GM19452 (cell line): ENCODE data around the gene DSP.

ENCODE experiments used
- ATAC-seq: cut with Tn5 transposase; IDR thresholded peaks from one replicate; pipeline ENCODE4 v1.9.1; 2021; ENCODE audit not compliant: unreplicated experiment

Gene DSP

DNA sequence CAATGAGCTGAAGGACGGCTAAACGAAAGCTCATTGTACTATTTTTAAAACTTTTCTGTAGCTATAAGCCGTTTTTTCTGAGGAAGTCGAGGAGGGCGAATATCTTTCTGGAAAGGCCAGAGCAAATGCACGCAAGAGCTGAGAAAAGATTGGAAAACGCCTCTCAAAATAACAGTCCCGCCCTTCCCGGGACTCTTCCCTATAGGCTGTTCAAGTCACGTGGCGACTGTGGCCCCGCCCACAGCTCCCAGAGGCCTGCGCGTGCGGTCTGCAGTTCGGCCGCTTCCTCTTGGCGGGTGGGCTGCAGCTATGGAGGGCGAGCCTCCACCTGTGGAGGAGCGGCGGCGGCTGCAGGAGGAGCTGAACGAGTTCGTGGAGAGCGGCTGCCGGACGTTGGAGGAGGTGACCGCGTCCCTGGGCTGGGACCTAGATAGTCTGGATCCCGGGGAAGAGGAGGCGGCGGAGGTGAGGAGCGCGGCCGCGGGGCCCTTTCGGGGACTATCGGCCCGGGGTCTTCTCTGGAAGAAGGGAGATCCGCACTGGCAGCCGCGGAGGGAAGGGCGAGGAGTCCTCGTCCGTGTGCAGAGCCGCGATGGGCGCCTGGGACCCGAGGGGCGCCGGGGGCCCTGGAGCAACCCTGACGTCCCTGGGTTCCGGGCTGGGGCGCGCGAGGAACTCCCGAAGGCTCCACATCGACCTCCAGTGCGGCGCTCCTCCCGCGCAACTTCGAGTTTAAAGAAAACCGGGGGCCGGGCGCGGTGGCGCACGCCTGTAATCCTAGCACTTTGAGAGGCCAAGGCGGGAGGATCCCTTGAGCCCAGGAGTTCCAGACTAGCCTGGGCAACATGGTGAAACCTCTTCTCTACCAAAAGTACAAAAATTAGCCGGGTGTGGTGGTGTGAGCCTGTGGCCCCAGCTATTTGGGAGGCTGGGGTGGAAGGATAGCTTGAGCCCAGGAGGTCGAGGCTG is 48.8 kb downstream of the DSP start, which contains the start of gene SNRNP48:
Gene SNRNP48 (plus strand): TSS at position 250 of the 969 bp plus-strand sequence. CDS start 60 bp downstream, at position 310.
- ATAC-seq, result peak; percentile 100

DNA sequence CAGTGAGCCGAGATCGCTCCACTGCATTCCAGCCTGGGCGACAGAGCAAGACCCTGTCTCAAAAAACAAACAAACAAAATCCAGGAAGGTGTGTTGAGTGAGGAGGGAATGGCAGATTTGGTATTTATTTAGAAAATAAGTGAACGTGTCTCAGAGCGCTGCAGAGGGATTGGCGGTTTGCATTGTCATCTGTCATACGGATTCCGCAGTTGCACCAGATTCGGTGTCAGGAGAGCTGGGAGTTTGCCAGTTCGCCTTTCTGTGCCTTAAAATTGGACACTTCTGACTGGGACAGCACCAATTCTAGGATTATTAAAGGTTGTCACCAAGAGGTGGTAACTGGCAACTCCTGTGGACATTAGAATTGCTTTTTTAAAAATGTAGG is 49.4 kb downstream of the DSP start:
- no peak for ATAC-seq

DNA sequence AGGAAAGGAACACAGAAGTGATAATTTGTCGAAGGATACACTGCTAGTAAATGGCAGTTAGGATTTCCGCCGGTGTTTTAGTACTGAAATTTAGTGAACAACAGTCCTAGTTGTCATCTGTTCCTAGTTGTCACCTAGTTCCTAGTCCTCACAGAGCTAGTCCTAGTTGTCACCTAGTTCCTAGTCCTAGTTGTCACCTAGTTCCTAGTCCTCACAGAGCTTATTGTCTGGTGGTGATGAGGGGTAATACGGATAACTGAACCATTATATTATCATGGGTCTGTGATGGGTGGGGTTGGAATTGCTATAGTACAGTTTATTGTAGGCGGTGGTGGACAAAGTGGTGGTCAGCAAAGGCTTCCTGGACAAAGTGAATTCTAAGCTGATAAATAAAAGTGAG is 50.3 kb downstream of the DSP start:
- ATAC-seq, result no peak

DNA sequence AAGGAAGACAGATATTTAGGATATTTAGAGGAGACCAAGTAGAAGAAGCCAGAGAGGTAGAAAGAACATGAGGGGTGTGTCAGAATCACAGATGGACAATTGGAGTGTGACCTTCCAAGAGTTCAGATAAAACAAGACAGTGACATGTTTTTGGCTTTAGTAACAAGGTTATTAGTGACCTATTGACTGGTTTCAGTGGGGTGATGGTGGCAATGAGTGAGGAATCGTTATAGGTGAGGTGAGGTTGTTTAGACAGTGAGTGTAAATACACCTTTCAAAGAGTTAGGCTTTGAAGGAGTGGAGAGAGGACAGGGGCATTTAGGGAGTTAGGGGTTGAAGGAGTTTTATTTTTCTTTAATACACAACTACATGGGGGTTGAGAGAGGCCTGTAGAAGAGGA is 51.8 kb downstream of the DSP start:
- ATAC-seq, result no peak

DNA sequence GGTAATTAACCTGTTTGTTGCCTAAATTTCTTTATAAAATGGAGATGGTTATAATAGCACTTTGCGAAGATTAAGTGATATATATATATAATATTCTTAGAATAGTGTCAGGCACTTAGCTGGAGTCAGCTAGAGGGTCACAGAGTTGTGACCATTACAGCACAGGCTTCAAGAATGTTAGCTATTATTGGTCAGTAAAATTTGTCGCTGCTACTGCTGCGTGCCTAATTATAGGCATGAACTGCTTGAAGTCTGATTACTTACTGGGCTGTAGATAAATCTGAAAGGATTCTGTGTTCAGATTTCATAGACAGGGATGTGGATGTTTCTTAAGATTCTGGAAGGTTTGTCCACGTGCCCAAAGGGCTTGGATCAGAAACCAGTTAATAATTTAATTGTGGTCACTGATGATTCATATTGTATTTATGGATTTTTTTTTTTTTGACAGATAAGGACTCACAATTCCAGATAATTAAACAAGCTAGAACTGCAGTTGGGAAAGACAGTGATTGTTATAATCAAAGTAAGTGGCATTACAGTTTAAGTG is 53.2 kb downstream of the DSP start:
- no peak for ATAC-seq

DNA sequence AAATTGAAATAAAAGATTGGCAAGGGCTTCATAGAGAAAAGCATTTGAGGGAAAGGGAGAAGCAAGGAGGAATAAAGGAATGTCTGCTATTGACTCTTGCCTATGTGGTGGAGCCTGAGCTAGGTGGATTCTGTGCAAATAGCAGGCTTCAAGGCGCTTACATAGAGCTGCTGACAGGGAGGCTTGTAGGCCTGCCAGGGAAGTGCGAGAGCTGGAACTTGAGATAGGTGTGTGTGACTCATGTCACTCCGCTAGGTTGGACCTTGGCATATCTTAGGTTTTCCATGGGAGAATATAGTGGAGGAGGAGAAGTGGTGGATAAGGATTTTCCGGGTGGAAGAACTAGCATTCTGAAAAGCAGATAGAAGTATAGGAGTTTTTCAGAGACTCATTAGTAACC is 62.5 kb downstream of the DSP start:
- no peak for ATAC-seq

DNA sequence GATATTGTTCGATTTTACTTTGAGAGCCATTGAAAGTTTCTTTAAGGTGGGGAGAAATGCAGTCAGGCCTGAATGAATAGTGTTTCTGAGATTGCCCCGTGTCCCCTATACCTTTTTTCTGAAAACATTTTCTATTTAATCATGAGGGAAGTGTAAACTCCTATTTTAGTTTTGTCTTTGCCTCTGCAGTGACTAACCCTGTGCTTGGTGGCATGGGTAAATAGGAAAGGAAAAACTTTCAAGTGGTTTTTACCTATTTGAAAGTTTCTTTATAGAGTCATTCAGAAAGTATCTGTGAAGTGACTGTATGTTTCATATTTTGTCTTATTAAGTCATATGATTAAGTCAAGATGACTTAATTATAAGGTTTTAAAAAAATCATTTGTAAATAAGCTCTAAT is 63.0 kb downstream of the DSP start:
- no peak for ATAC-seq

DNA sequence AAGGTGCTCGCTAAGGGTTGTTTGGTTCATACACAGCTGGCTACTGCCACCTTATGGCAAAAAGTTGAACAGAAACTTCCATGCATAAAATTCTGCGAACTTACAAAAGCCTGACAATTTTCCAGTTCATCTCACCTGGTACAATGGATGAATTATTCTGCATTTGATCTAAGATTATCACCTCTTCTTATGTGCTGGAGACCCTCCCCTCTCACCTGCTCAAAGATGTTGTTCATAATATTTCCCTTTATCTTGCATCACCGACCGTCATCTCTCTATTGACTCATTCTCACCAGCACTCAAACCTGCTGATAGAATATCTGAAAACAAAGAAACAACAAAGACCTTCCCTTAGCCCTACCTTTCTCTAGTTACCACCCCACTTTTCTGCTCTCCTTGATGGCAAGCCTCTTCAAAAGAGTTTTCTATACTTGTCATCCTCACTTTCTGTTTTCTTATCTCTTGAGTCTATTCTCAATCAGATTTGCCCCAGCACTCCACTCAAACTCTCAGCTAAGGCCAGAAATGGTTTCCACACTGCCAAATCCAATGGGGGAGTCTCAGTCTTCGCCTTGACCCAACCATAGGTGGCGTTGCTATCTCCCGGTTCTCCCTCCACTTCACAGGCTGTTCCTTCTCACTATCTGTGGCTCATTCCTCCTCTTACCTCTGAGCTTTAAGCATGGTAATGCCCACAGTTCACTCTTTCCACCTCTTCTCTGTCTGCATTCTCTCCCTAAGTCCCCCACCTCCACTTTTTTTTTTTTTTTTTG is 74.3 kb downstream of the DSP start:
- no peak for ATAC-seq

DNA sequence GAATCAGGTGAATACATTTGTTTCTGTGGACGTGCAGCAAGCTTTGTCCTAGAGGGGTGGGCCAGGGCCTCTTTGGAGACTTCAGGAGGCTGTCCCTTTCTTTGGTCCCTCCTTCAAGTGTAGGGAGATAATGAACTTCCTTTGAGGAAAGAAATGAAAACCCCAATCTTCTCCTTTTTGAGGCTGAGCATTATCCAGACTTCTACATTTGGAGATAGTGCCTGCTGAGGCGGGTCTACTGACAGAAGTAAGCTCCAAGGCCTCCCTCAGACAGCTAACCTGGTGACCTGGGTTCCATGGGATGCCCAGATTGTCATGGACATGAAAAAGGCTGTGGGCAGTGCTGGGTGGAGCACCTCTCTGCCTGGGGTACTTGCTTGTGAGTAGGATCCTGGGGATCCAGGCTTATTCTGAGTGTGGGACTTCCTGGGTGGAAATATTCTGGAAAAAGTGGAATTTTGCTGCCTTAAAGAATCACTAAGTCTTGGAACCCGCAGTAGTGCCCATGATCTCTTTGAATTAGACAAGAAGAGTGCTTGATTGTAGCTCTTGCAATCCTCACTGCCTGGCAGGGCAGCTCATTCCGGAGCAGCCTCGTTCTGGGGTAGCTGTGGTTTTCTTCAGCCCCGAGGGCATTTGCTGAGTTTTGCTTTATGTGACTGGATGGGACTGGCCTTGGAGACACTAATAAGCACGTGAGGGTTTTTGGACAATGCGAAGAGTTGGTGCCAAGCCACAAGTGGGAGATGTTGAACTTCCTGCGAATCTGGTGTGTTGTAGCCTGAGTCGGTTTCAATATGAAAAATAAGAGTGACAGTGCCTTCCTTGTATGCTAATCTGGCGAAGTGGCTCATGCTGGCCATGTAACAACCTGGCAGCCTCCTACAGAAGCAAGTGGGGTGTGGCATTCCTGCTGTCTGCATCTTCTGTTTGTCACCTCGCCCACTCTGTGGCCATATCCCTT is 76.6 kb downstream of the DSP start:
- peak; percentile 75 for ATAC-seq

DNA sequence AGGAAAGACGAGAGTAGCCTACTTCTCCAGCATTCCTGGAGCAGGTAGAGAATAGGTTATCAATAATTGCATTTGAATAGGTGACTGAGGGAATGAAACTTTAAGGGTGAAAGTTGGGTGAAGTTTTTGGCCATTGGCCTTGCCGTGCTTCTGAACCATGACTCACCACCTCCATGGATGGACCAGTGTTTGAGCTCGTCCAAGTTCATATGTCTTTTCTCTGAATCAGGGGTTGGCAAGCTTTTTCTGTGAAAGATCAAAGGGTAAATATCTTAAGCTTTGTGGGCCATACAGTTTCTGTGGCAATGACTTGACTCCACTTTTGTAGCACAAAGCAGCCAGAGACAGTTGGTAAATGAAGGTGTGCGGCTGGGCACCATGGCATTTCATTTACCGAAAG is 80.3 kb downstream of the DSP start:
- ATAC-seq, result no peak

DNA sequence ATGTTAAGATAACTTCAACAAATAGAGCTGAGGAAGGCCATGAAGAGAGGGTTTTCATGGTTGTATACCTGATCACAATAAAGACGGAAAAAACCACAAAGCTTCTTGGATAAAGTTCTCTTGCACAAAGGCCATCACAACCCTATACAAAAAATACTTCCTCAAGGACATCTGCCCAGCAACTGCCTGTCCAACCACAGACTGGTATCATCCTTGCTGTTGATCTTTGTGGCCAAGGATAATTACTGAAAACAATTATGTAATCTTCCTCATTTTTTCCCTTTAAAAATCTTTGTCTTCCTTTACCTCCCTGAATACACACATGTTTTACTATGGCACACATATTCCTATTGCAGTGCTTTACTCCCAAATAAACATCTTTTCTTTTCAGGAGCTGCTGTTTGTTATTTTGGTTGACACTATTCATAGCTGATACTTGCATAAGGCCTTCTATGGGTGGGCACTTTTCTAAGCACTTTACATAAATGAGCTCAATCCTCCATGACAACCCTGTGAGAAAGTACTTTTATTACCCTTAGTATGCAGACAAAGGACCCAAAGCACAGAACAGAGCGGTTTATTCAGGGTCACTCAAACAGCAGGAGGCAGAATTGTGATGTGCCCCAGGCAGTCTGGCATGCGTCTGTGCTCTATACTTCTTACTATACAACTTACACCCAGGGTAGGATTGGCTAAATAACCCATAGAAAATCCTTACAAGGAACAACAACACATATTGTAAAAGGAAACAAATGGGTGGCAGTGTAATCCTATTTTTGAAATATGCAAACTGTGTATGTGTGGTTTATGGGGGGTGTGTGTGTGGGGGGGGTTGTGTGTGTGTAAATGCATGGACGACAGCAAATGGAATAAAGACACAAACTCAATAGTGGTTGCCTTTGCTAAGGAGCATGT is 83.6 kb downstream of the DSP start:
- ATAC-seq, result no peak

DNA sequence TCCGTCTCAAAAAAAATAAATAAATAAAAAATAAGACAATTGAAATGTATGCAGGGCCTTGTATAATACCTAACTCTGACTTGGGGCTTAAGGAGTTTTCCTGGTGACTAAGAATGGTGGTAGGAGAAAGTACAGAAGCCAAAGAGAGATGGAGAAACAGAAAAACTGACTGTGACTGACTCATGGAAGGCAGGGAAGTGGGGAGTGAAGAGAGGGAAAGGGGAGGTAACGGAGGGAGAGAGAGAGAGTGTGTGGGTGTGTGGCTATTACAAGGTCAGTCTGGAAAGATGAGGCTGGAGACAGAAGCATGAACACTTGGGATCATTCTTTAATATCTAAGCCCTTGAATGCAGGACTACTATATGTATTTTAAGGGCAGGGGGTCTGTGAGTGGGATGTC is 87.0 kb downstream of the DSP start:
- ATAC-seq, result no peak

DNA sequence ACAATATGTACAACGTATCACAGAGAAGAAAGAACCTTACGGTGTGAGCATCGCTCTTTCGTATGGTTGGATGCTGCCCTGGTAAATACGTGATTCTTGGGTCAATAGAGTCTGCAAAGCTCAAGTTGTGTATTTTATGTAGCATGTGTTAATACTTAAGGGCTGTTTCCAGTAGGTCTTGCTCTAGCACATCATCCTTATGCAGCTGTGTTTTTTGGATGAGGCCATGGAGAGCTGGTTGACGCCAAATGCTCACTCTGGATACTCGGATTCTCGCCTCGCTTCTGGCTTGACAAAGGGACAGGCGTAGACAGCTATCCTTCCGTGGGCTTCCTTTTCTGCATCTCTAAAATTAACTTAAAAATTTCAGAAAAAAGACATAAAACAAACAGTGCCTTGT is 87.4 kb downstream of the DSP start:
- ATAC-seq, result no peak

DNA sequence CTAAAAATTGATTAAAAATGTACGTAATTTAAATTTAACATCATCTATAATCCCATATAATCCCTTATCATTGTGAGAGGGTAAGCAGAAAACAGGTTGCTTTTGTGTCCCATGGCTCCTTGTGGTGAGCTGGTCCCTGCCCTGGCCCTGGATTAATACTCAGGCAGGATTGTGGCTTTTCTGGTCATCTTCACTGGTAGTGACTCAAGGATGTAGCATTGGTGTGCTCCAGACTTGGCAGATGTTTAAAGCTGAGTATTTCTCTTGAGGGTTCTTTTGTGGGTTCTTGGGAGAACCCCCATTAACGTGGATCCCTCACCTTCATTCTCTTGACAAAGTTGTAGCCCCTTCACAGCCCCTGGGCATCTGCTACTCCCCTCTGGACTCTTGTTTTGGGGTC is 87.8 kb downstream of the DSP start:
- no peak for ATAC-seq

DNA sequence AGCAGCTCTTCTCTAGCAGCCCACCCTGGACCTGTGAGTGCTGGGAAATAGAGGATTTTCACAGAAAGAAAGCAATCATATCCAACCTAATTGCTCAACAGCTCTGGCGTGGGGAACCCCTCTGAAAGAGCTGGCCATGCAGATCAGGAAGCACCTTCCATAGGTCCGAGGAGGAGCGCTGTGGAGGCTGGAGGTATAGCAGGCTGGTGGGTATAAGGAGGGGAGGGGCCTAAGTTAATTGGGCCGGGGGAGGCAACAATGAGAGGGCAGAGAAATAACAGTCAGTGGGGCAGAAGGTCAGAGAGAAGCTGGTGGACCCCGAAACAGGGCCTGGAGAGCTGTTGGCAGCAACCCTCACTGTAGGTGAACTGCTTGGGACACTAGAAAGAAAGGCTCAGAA is 89.3 kb downstream of the DSP start:
- ATAC-seq, result no peak

DNA sequence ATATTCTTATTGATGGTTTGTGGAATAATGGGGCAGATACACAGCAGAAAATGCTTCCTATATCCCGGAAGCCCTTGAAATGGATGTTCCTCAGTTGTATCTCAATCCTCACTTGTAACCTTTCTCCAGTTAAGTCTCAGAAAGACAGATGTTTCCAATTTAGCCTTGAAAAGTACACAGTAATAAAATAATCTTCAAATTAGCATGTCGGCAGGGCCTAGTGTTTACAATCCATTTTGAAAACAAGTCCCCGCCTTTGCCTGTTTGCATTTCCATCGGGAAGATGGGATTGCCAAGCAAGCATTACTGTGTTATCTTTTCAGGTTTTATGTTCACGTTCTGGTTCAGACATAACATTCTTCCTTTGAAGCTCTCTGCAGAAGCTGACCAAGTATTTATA is 90.0 kb downstream of the DSP start:
- ATAC-seq, result no peak

DNA sequence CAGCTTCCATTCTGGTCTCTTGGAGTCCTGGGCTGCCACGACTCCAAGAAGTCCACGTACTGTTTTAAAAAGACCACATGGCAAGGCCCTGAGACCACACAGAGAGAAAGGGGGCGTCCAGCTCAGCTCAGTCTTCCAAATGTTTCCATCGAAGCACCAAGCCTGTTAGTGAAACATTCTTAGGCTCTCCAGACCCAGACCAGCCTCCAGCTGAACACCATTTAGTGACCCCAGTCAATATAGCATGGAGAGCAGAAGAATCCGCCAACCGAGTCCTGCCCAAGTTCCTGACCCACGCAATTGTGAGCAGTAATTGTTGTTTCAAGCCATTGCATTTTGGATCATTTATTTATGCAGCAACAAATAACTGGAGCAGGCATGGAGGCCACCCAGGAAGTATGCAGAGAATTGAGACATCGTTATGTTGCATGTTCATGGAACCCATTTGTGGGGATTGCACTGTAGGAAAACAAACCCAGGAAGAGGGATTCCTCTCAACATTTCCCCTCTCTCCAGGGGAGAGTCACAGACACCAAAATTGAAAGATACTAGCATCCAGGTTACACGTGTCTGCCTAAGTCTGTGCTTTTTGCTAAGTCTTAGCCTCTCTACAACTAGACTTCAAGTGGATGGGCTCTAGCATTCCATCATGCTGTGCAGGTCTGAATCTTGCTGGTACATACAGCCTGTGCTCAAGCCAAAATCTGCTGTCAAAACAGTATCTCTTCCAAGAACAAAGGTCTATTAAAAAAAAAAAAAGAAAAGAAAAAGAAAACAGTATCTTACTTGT is 91.2 kb downstream of the DSP start:
- ATAC-seq, result no peak

DNA sequence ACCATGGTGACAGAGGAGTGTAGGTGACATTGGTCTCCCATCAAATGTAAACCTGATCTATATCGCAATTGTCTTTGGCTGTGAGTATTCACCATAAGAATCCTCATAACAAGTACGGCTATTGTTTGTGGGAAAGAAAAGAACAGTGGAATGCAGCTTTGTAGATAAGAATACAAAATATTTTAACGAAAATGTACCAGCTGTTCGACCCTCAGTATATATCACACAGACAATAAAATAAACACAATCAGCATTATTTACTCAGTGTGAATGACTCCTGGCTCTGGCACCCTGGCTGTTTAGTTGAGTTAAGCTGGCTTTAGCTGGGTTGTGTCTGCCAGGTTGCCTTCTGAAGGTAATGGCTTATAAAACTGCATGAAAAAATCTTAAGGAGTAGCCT is 91.9 kb downstream of the DSP start:
- ATAC-seq, result no peak

DNA sequence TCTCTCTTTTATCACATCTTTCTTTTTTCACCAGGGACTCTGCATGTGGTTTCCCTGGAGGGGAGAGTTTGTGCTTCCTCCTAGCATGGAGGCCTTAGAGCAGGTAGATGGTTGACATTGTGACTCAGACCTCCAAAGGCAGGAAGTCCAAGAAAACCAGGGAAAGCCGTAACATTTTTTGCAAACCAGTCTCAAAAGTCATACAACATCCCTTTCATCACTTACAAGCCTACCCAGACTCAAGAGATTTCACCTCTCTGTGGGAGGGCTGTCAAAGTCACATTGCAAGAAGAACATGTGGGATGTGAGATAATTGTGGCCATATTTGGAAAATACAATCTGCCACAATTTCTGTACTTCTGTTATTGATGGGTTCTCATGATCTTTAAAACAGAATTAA is 94.7 kb downstream of the DSP start:
- ATAC-seq, result no peak
